Lung microvascular endothelial cell (primary cell): ENCODE measurements around the gene TMEM181. TPM values are rescaled to one million over a fixed set of nuclear protein-coding genes. Genes with fewer than 3 reads are reported as not detected.
"Not testable (repeated sequence)": the region's sequence is repeated elsewhere in the genome, so short reads cannot be mapped to it uniquely, and the experiment has no call there.

Experiments used
- DNase-seq, 2 donors: peaks; one replicate each; pipeline versions ENCODE4 v3.0.0 to v3.0.0-alpha.2; 2010; ENCODE audit warnings: low read depth in 2 of 2
- total RNA-seq: library from RNA; depleted of rRNA; stranded (reverse); fragments of >200 nt; gene quantifications from 2 replicates; pipeline ENCODE4 v1.2.1, GENCODE V29; 2014

Gene TMEM181
- total RNA-seq, 1 donor from 2014 or later = 48.2 TPM

DNA sequence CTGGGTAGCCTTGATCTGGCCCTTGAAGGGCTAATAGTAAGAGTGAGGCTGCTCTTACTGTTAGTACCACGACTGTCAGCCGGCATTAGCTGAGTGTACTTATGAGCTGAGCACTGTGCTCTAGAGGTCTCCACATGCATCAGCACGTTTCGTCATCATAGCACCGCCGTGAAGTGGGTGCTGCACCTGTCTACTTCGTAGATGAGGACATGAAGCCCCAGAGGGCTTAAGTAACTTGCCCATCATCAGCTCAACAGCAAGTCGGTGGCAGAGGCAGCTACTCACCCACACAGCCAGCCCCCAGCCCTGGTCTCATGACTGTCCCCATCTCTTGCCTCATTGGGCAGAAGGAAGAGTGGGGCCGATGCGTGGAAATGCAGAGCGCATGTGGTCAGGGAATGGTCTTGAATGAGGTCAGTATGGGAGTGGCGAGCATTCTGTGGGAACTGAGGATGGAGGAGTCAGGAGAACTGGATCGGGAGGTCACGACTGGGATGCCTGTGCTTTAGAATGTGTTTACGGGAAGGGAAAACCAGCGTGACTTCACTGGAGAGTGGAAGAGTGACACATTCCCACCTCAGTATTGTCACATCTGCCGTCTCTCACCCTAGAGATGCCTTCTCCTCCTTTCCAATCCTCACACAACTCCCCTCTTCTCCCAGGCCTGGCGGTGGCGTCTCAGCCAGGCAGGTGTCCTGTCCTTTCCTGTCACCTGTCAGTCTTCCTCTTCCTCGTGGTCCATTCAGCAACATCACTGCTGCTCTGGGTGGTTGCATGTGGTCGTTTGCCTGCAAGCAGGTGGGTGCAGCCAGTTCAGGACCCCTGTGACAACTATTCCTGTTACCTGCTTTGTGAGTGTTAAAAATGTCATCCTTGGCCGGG lies 95.9 kb downstream of the TMEM181 start:
- no peak for DNase-seq

DNA sequence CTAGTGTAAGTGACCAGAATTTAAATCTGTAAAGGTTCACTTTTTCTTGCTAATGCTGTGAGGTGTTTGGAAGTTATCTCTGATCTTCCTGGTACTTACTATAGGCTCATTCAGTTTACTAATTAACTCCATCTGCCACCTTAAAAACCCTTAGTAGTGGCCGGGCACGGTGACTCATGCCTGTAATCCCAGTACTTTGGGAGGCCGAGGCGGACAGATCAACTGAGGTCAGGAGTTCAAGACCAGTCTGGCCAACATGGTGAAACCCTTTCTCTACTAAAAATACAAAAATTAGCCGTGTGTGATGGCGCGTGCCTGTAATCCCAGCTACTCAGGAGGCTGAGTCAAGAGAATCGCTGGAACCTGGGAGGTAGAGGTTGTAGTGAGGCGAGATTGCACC lies 97.1 kb downstream of the TMEM181 start:
- DNase-seq = not testable (repeated sequence)

DNA sequence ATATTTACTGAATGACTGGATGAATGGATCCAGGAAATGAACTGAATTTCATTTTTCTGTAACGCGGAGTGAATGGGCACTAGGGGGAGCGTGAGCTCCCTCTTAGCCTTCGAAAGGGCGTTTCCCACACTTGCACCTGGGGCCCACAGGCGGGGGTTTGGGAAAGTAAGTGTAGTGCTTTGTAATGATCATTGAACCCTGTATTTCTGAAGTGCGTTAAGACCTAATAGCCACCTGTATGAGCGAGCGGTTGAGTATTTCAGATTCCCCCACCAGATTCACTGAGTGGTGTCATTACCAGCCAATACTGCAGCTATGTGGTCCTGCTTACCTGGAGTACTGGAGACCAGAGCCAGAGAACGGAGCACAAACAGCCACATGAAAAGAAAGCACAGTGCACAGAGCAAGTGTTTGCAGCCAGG lies 100.5 kb downstream of the TMEM181 start:
- DNase-seq = peak; percentile 30 to 37

DNA sequence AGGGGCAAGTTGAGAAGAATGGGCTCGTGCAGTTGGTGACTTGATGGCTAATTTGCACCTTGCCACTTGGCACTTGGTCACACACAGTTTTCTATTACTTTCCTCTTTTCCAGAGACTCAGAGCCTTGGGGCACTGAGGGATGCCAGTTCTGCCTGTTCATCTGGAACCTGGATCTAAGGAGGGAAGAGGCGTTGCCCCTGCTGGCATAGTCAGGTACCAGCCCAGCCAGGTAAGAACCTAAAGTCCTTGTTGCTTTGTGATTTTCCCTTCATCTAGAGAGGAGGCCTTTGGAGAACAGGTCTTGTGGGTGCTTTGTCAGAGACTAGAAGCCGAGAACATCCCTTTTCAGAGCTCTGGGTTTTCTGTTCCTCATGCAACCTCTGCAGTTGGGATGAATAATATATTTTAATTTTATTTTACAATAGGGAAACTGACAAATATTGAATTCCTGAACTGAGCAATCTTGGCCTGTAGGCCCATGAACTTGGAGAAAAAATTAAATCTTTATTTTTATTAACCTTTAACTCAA lies 101.3 kb downstream of the TMEM181 start:
- DNase-seq = no peak

DNA sequence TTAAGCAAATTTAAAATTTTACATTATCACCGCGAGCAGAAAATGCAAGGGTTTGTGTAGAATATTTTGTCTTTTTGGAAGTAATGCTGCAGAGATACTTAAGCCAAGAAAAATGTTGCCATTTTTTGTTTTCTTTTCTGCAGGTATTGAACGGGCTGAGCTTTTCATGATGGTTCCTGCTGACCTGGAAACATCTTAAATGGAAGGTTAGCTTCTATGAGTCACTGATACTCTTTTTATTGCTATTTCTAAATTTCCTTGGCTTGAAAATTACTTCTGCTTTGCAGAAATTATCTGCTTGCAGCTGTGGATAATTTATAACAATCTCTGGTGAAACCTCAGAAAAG lies 102.7 kb downstream of the TMEM181 start:
- no peak for DNase-seq

DNA sequence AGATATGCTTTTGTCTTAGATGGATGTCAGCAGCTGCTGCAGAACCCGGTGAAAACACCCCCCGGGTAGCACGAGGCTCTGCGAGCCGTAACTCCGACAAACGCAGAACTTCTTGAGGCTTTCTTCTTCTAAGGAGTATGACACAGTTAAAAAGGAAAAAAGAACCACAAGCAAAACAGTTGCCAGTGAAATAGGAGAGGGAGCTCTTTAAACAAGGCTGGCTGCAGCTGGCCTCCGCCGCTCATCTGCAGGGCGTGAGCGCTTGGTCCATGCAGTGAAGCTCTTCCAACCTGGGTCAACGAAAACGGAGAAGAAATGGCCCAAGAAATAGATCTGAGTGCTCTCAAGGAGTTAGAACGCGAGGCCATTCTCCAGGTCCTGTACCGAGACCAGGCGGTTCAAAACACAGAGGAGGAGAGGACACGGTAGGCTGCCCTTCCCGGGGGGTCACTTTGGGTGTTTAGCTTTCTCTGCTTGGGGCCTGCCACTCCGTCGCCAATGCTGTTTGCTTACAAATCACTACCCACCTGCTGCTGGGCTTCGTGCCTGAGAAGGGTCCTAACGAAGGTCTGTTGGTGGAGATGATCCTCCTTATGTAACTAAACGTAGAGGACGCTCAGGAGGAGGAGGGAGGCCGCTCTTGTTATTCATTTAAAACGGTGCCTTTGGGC lies 103.2 kb downstream of the TMEM181 start:
- DNase-seq = no peak

DNA sequence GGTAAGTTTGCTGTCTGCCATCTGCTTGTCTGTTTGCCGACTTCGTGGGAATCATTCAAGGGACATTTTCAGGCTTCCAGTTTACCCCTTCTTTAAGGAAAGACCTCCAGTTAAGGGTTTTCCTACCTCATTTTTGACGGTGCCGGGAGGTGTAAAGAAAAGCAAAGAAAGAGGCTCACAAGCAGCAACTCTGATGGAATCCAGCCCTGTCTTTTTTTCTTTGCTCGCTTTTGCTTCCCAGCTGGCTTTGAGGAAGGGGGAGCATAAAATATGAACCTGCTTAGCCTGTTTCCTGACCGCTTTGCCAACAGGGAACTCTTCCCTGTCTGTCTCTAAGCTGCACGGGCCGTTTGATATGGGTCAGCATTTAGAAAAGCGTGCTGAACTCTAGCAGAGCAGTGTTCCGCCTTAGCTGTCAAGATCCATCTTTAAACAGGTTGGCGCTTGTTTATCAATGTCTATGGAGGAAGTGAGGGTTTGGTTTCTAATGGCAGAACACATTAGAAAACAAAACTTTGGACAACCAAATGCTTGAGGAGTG lies 103.8 kb downstream of the TMEM181 start:
- DNase-seq = peak in 1 of 2 donors; percentile 26

DNA sequence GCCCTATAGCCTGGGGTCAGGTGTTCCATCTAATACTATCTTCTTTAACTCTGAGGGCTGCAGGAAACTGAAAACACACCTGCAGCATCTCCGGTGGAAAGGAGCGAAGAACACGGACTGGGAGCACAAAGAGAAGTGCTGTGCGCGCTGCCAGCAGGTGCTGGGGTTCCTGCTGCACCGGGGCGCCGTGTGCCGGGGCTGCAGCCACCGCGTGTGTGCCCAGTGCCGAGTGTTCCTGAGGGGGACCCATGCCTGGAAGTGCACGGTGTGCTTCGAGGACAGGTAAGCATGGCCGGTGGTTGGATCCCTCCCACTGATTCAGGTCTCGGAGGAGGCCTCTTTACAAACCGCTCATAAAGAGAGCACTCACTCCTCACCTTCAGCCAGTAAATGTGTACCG lies 105.4 kb downstream of the TMEM181 start:
- no peak for DNase-seq

DNA sequence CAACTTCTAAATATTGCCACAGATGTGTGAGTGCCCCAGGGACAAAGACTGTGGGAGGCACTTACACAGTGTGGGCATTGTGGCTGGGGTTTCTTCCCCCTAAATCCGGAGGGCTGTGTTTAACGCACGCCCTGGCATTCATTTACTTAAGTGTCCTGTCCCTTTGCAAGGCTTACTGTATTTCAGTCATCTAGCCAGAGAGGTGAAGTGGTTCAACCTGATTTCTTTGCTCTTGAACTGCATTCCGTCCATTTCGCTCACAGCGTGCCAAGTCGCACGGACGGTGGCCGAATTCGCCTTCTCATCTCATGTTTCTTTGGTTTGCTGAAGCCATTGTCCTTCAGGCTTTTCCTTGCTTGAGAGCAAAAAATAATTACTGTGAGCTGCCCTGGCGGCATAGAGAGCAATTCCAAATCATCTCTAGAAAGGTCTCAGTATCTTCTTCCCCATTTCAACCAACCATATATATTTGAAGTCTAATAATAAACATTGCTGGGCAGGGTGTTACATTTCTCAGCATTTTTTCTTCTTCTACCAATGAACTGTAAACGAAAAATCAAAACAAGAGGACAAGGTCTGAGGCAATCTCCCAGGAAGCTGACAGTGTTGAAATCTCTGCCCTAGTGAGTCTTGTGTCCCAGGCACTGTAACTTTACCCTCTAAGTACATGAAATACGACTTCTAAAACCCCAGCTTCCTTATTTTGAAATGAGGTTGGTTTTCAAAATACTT lies 106.9 kb downstream of the TMEM181 start:
- DNase-seq = no peak

DNA sequence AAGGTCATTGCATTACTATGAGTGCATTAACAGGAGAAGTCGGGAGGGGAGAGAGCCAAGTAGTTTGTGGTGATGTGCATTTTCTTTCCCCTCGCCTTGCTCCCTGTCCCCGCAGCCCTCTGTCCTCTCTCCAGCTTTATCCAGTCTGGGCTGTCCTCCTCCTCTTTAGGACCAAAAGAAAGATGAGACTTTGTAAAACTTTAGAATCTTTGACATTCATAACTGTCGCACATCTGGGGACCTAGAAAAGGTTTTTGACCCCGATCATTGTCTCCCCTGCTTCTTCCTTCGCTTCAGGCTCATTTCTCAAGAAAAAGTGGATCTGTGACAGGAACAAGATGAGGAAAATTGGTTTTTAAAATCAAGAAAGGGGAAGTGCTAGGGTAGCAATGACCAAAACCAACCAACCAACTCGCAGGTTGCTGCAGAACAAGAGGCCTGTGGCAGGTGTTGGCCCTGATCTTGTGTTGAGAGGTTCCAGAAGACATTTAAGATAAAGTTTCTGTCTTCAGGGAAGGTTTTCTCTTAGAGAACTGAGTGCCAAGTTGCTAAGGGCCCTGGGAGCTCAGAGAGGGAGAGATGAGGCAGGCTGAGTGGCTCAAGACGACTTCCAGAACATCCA lies 107.6 kb downstream of the TMEM181 start:
- DNase-seq = no peak

DNA sequence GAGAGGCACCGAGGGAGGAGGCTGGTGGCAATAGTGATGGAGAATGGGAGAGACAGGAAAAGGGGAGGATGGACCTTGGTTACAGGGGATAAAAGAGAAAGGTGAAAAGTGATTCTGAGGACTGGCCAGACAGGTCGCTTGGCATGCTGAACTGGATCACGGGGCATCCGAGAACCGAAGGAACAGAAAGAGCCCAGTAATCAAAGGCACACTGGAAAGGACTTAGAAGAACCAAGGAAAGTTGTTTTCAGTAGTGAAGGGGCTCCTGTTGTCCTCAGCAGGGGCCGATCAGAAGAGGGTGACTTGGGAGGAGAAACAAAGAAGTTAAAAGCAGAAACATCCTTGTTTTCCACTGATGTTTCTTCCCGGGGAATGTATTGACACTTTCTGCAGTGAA lies 108.8 kb downstream of the TMEM181 start:
- no peak for DNase-seq

DNA sequence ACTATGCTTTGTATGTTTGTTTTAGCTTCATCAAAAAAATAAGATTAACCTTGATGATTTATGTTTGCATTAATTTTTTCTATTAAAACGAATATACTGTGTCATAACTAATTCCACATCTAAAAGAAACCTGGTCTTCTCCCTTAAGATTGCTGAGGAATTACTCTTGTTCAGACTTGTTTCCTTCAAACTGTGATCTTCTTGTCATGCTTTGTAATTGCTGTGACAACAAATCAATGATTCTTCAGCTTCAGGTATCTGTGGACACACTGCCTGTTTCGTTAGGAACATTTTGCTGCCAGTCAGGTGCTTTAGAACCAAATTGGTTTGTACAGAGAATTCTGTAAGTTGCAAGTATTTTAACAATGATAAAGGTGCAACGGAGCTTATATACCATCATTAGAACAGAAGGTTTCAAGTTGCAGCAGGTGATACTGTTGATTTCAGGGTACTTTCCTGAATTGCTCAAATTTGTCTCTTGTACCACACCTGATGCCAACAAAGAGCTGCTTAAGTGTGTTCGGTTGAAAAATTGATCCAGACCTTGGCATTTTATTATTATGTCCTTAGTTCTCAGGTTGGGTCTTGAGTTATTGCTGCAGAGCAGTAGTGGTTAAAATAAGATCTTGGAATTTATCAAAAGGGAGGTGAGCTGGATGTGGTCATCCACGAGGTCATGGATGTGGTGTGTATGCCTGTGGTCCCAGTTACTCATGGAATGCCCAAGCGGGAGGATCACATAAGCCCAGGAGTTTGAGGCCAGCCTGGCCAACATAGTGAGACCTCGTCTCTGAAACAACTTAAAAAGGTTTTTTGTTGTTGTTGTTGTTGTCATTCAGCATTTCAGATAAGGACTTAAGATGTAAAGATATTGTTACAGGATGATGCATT lies 109.5 kb downstream of the TMEM181 start:
- no peak for DNase-seq

DNA sequence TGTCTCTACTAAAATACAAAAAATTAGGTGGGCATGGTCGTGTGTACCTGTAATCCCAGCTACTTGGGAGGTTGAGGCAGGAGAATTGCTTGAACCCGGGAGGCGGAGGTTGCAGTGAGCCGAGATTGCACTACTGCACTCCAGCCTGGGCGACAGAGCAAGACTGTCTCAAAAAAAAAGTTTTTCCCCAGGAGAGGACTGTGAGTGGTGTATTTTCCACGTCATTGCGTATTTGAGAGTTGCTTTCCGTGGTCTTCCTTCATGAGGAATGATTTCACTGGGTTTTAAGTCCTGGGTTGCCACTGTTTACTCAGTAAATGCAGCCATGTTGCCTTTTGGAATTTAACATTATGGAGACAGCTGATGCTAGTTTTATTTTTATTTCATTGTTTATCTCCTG lies 112.2 kb downstream of the TMEM181 start:
- DNase-seq = not testable (repeated sequence)

DNA sequence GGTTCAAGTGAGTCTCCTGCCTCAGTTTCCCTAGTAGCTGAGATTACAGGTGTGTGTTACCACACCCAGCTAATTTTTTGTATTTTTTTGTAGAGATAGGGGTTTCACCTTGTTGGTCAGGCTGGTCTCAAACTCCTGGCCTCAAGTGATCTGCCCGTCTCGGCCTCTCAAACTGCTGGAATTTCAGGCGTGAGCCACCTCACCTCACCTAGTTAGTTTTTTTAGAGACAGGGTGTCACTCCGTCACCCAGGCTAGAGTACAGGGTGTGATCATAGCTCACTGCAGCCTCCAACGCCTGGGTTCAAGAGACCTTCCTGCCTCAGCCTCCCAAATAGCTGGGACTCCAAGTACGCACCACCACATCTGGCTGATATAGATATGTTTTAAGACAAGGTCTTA lies 112.8 kb downstream of the TMEM181 start:
- no peak for DNase-seq

DNA sequence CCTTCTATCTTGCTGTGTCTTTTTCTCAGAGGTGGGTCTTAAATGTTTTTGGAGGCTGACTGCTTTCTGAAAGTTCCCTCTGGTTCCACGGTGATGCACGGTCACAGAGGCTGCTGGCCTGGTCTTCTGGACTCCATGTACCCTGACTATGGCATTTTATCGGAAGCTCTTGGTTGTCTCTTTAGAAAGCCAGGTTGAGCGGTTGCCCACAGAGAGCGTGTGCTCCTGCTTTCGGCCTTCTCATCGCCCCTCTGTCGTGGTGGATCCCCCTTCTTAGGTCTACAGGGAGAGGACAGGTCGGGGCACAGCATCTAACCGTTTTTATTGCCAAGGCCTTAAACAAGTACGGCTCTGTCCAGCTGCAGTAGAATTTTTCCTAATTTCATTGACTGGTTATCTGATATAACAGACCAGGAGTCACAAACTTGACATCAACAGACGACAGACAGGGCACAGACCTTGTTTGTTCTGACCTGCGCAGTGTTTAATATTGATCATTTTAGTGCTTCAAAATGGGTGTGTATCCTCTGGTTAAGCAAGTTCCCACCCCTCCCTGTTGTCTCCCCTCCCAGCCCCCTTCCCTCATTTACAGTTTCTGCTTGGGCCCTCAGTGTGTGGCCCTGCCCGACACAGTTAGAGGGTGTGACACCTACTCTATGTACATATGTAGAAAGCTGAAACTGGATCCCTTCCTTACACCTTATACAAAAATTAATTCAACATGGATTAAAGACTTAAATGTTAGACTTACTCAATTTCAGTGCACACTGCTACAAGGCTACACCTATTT lies 114.6 kb downstream of the TMEM181 start:
- DNase-seq = no peak

DNA sequence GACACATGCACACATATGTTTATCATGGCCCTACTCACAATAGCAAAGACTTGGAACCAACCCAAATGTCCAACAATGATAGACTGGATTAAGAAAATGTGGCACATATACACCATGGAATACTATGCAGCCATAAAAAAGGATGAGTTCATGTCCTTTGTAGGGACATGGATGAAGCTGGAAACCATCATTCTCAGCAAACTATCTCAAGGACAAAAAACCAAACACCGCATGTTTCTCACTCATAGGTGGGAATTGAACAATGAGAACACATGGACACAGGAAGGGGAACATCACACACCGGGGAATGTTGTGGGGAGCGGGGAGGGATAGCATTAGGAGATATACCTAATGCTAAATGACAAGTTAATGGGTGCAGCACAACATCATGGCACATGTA lies 117.2 kb downstream of the TMEM181 start:
- DNase-seq = not testable (repeated sequence)

DNA sequence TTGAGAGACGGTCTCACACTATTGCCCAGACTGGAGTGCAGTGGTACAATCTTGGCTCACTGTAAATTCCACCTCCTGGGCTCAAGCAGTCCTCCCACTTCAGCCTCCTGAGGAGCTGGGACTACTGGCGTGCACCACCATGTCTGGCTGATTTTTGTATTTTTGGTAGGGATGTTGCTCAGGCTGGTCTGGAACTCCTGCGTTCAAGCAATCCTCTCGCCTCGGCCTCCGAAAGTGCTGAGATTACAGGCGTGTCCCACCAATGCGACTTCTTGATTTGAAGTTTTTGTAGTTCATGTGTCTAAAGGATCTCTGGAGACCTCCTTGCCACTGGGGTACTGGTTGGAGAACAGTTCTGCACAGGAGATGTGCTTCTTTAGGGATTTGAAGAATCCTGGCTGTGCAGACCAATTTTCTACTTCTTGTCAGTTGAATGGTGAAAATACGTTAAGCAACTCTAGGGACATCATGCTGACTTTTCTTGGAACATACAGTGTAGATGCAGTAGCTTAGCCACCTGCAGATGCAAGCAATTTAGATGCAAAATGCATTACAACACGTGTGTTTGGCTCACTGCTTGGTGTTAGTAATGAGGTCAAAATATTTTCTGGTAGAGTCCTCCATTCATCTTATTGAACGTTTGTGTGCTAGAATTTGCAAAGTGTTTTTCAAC lies 118.2 kb downstream of the TMEM181 start:
- DNase-seq = no peak

DNA sequence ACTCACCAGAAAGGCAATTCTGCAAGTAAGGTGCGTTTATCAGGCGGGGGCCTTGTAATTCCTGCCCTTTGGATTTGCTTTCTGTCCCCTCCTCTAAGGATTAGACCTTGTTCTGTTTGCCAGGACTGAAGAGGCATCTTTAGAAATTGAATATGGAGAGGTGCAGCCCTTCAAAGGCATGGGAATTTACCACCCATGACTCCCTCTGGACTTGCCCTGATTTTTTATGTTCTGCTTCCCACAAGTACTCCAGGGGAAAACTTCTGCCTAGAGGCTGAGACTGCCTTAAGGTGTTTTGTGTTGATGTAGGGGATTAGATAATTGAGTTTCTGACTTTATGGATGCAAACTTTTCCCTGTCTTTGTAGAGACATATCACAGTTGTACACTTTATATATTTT lies 120.1 kb downstream of the TMEM181 start:
- DNase-seq = no peak

DNA sequence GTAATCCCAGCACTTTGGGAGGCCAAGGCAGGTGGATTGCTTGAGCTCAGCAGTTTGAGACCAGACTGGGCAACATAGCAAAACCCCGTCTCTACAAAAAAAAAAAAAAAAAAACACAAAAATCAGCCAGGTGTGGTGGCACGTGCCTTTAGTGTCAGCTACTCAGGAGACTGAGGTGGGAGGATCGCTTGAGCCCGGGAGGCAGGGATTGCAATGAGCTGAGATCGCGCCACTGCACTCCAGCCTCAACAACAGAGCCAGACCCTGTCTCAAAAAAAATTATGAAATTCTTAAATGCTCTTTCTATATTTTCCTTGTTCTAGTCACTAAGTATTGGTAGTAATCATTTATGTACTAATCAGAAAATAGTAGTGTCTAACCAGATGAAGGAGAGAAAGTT lies 120.6 kb downstream of the TMEM181 start:
- DNase-seq = no peak
